MM.1S (cell line): Measurements from ENCODE around the gene LARP6.

ENCODE experiments used
- DNase-seq: peaks from one replicate; pipeline ENCODE4 v3.0.0-alpha.2; 2015
- H2AFZ ChIP-seq: fragments of 300-600 bp; sonication (generic); 2 replicates; pipeline ENCODE4 v1.6.0; 2016; ENCODE audit warnings: antibody characterized with exemption, low read length
- H3F3A ChIP-seq: fragments of 300-600 bp; sonication (generic); 2 replicates; pipeline ENCODE4 v1.6.1; 2016; ENCODE audit warnings: mild to moderate bottlenecking, antibody characterized with exemption, low read length, moderate library complexity, mixed read lengths; ENCODE audit not compliant: insufficient read depth
- H3K27ac ChIP-seq: fragments of 300-600 bp; sonication (generic); 2 replicates; pipeline ENCODE4 v1.5.1; 2016; ENCODE audit warnings: mild to moderate bottlenecking, low read length
- H3K27me3 ChIP-seq: fragments of 300-600 bp; sonication (generic); replicated peaks from 2 replicates; pipeline ENCODE4 v1.6.0; 2016; ENCODE audit warnings: low read length; ENCODE audit not compliant: insufficient read depth
- H3K36me3 ChIP-seq: fragments of 300-600 bp; sonication (generic); replicated peaks from 2 replicates; pipeline ENCODE4 v1.6.1; 2016; ENCODE audit warnings: mild to moderate bottlenecking, low read length, mixed read lengths; ENCODE audit not compliant: insufficient read depth
- H3K4me1 ChIP-seq: fragments of 300-600 bp; sonication (generic); 2 replicates; pipeline ENCODE4 v1.6.1; 2016; ENCODE audit warnings: low read length, mixed read lengths
- H3K4me2 ChIP-seq: fragments of 300-600 bp; sonication (generic); 2 replicates; pipeline ENCODE4 v1.6.0; 2016; ENCODE audit warnings: low read depth, low read length
- H3K4me3 ChIP-seq: fragments of 300-600 bp; sonication (generic); 2 replicates; pipeline ENCODE4 v1.5.1; 2016; ENCODE audit warnings: low read length, mixed read lengths
- H3K79me2 ChIP-seq: fragments of 300-600 bp; sonication (generic); 2 replicates; pipeline ENCODE4 v1.6.1; 2016; ENCODE audit warnings: mixed run types, low read length, mixed read lengths
- H3K9ac ChIP-seq: fragments of 300-600 bp; sonication (generic); 2 replicates; pipeline ENCODE4 v1.6.1; 2016; ENCODE audit warnings: low read length, mixed read lengths
- H3K9me2 ChIP-seq: fragments of 300-600 bp; sonication (generic); replicated peaks from 2 replicates; pipeline ENCODE4 v1.6.1; 2016; ENCODE audit warnings: mild to moderate bottlenecking, low read length, mixed read lengths; ENCODE audit not compliant: insufficient read depth
- H3K9me3 ChIP-seq: fragments of 300-600 bp; sonication (generic); replicated peaks from 2 replicates; pipeline ENCODE4 v1.6.1; 2016; ENCODE audit warnings: mild to moderate bottlenecking, low read length, mixed read lengths; ENCODE audit not compliant: insufficient read depth
- H4K20me1 ChIP-seq: fragments of 300-600 bp; sonication (generic); 2 replicates; pipeline ENCODE4 v1.6.1; 2016; ENCODE audit warnings: mild to moderate bottlenecking, low read length, moderate library complexity, mixed read lengths; ENCODE audit not compliant: insufficient read depth
- EZH2 ChIP-seq: fragments of 300-600 bp; sonication (generic); optimal IDR thresholded peaks from 2 replicates; pipeline ENCODE3; 2017; ENCODE audit warnings: low read depth, mild to moderate bottlenecking, antibody characterized with exemption, low read length, mixed read lengths
- EZH2phosphoT487 ChIP-seq: fragments of 300-600 bp; sonication (generic); IDR thresholded peaks from 2 replicates; pipeline ENCODE4 v1.6.1; 2018; ENCODE audit warnings: antibody characterized with exemption, low read length
- TF ChIP-seq, protein P1 (sequence below): fragments of 300-600 bp; sonication (generic); IDR thresholded peaks from 2 replicates; pipeline ENCODE4 v1.5.1; 2016; ENCODE audit warnings: antibody characterized with exemption, low read length, mixed read lengths

The LARP6 gene

DNA sequence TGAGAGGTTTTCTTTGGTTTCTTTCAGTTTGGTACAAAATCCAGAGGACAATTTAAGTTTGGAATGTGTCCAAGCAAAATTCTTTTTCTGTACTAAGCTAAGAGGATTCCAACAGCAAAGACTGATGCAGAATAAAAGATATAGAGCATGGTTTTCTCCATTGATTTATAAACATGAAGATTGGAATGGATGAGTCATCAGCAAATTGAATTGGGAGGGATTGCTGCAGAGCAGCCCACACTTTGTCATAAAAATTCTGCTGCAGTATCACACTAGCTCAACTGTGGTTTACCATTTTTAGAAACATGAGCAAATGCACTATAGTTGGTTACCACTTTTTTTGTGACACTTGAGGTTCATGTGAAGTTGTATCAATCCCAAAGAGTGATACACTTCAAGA is 16.1 kb upstream of the LARP6 start:
- no peak overlapping the region for H3K27ac ChIP-seq
- no peaks in the 10 kb centered on the region for H3K36me3 ChIP-seq
- H4K20me1 ChIP-seq: no peaks in the 10 kb centered on the region
- no peak overlapping the region for H3K9ac ChIP-seq
- no peak for TF ChIP-seq EZH2phosphoT487
- TF ChIP-seq EZH2: no peak
- TF ChIP-seq, protein P1, sequence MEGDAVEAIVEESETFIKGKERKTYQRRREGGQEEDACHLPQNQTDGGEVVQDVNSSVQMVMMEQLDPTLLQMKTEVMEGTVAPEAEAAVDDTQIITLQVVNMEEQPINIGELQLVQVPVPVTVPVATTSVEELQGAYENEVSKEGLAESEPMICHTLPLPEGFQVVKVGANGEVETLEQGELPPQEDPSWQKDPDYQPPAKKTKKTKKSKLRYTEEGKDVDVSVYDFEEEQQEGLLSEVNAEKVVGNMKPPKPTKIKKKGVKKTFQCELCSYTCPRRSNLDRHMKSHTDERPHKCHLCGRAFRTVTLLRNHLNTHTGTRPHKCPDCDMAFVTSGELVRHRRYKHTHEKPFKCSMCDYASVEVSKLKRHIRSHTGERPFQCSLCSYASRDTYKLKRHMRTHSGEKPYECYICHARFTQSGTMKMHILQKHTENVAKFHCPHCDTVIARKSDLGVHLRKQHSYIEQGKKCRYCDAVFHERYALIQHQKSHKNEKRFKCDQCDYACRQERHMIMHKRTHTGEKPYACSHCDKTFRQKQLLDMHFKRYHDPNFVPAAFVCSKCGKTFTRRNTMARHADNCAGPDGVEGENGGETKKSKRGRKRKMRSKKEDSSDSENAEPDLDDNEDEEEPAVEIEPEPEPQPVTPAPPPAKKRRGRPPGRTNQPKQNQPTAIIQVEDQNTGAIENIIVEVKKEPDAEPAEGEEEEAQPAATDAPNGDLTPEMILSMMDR: no peak
- no peak overlapping the region for H2AFZ ChIP-seq
- no peaks in the 10 kb centered on the region for H3K79me2 ChIP-seq
- H3K9me3 ChIP-seq: no peaks in the 10 kb centered on the region
- no peaks in the 10 kb centered on the region for H3K27me3 ChIP-seq
- peak overlapping the region; percentile 6; the same call in 1 of the 2 replicates for H3K4me2 ChIP-seq
- peak; percentile 48 for DNase-seq
- peaks cover 5% of the 10 kb centered on the region; the same call in 1 of the 2 replicates for H3K4me1 ChIP-seq
- H3K9me2 ChIP-seq: no peaks in the 10 kb centered on the region
- no peak overlapping the region for H3K4me3 ChIP-seq
- H3F3A ChIP-seq: no peaks in the 10 kb centered on the region

DNA sequence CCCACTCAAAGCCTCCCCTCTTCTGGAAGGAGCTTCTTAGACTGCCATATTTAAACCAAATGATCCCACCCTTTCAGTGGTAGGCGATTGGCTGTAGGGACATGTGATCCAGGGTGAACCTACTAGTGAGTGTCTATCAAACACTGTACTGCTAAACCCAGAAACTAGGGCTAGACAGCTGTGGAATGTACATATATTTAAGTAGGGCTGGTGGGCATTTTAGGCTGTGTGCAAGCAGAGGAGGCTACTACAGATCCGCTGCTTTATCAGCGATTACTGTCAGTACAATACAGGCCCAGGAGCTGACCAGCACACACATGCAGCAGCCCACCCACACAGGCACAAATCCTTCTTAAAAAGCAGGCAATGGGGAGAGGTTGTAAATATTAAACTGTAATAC is 15.4 kb upstream of the LARP6 start:
- Histone ChIP-seq H3K9me2 (no peaks in the 10 kb centered on the region), H3K79me2 (no peaks in the 10 kb centered on the region), H3F3A (no peaks in the 10 kb centered on the region), H3K27me3 (no peaks in the 10 kb centered on the region), H3K4me1 (peaks cover 5% of the 10 kb centered on the region; the same call in 1 of the 2 replicates), H3K9ac (no peak overlapping the region), H3K27ac (no peak overlapping the region), H3K4me2 (no peak overlapping the region), H3K4me3 (no peak overlapping the region), H3K36me3 (no peaks in the 10 kb centered on the region), H3K9me3 (no peaks in the 10 kb centered on the region), H2AFZ (no peak overlapping the region), H4K20me1 (no peaks in the 10 kb centered on the region)
- TF ChIP-seq EZH2phosphoT487 (no peak), EZH2 (no peak)
- TF ChIP-seq, protein P1: no peak
- DNase-seq: no peak

DNA sequence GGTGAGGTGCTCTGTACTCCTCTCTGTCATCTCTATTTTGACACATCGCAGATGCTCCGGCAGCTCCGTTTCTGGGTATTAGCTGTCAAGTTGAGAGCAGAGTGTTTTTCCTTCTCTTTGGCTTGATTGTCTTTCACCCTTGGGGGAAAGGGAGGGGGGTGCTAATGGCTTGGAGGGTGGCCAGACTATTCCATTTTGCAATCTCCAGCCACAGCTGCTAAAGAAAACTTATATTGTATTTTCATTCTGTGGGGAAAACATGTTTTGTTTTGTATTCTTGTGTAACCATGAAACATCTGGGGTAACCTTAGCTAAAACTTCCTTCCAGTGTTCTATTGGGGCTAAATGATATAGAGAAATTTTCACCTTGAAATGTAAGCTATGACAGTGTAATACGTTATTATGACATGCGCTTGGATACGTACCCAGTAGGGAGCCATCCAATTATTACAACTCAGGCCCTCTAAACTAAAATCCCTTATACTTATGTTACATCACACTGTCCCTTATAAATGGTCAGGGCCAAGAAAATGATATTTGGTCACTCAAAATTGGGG is 14.0 kb upstream of the LARP6 start:
- no peak overlapping the region for H3K27ac ChIP-seq

DNA sequence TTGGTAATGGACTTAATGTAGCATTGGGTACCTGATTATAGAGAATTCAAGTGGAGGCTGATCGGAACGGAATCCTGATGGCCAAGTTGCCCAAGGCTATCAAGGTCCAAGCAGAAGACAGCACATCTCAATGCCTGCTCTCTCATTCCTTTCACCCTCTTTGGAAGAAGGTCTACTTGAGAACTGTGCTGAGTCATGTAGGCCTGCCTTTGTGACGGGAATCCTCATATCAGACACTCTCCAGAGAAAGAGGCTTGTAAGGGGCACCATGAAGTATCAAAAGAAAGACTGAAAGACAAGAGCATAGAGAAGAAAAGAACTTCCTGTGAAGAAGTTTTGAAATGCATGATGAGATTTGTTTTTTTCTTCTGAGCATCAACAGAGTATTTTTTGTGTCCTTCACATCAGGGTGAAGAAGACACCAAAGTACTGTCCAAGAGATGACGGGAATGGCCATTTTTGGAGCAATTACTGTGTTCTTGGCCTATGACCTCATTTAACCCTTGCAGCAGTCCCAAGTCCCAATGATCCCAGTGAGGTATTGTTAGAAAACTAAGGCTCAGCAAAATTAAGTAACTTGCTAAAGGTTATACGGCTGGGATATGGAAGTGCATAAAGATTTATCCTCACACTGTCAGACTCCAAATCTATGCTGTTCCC is 13.2 kb upstream of the LARP6 start:
- Histone ChIP-seq H2AFZ (no peak overlapping the region), H3K4me1 (peaks cover 5% of the 10 kb centered on the region; the same call in 1 of the 2 replicates), H3K27ac (no peak overlapping the region), H3K4me3 (no peak overlapping the region), H3K36me3 (no peaks in the 10 kb centered on the region), H3K27me3 (no peaks in the 10 kb centered on the region), H3K9me2 (no peaks in the 10 kb centered on the region), H3K4me2 (no peak overlapping the region), H3K79me2 (no peaks in the 10 kb centered on the region), H3K9ac (no peak overlapping the region), H3F3A (no peaks in the 10 kb centered on the region), H3K9me3 (no peaks in the 10 kb centered on the region), H4K20me1 (no peaks in the 10 kb centered on the region)
- TF ChIP-seq, protein P1: no peak
- TF ChIP-seq EZH2: no peak
- TF ChIP-seq EZH2phosphoT487: no peak
- DNase-seq: no peak

More for the DNA sequence above, 14.0 kb upstream of the LARP6 start:
- no peak overlapping the region for H3K4me3 ChIP-seq
- no peaks in the 10 kb centered on the region for H3K9me3 ChIP-seq
- H3K4me1 ChIP-seq: peaks cover 5% of the 10 kb centered on the region; the same call in 1 of the 2 replicates
- no peaks in the 10 kb centered on the region for H3K27me3 ChIP-seq
- no peaks in the 10 kb centered on the region for H3K9me2 ChIP-seq
- no peaks in the 10 kb centered on the region for H3K36me3 ChIP-seq
- H3F3A ChIP-seq: no peaks in the 10 kb centered on the region
- no peak overlapping the region for H3K4me2 ChIP-seq
- H4K20me1 ChIP-seq: no peaks in the 10 kb centered on the region
- H2AFZ ChIP-seq: no peak overlapping the region
- no peak overlapping the region for H3K9ac ChIP-seq
- no peak for DNase-seq
- TF ChIP-seq EZH2phosphoT487: no peak
- no peaks in the 10 kb centered on the region for H3K79me2 ChIP-seq
